AG04450 (cell line): ENCODE measurements around the gene PARD3B. TPM values are rescaled to one million over a fixed set of nuclear protein-coding genes. Genes with fewer than 3 reads are reported as not detected.

Source experiments
- CTCF ChIA-PET: fragments of 300-600, 350-600 bp; formaldehyde crosslinking; extraction: SDS; loops from one replicate; lab custom pipeline; 2022; ENCODE audit warnings: antibody characterized with exemption, inconsistent platforms; lab: Charles Lee
- POLR2A ChIA-PET: fragments of 350-600 bp; formaldehyde crosslinking; extraction: SDS; loops from one replicate; lab custom pipeline; 2021; ENCODE audit warnings: antibody characterized with exemption, inconsistent platforms; lab: Yijun Ruan, JAX
- DNase-seq: peaks from one replicate; pipeline ENCODE4 v3.0.0-alpha.2; 2011; ENCODE audit warnings: low read depth, low spot score
- H3K27ac ChIP-seq: one replicate; pipeline ENCODE4 v1.5.1; 2012; ENCODE audit warnings: low read depth, low read length, control low read depth
- H3K27me3 ChIP-seq: one replicate; pipeline ENCODE4 v1.6.0; 2012; ENCODE audit warnings: low read length; ENCODE audit not compliant: control insufficient read depth, insufficient read depth
- H3K4me3 ChIP-seq: 2 replicates; pipeline ENCODE4 v1.5.1; 2011; ENCODE audit warnings: mild to moderate bottlenecking, low read depth, low read length, control low read depth
- H3K9me3 ChIP-seq: 2 replicates; pipeline ENCODE4 v1.5.1; 2012; ENCODE audit warnings: low read length; ENCODE audit not compliant: control insufficient read depth, insufficient read depth
- polyA plus RNA-seq: library from polyadenylated mRNA; depleted of rRNA; stranded (reverse); fragments of >200 nt; gene quantifications from 2 replicates; pipeline ENCODE4 v1.2.3, GENCODE V29; 2011
- TF ChIP-seq, protein P1 (sequence below): IDR thresholded peaks from 2 replicates; pipeline ENCODE4 v1.5.1; 2011; ENCODE audit warnings: low read depth, low read length, control low read depth, inconsistent platforms

The PARD3B gene
- polyA plus RNA-seq, 1 experiment = 8.5 TPM

GRCh38 chr2:204842661-204843485 is 297.6 kb downstream of the PARD3B start:
- peak overlapping the region; percentile 11 for H3K4me3 ChIP-seq
- no peaks in the 10 kb centered on the region for H3K9me3 ChIP-seq
- TF ChIP-seq, protein P1, sequence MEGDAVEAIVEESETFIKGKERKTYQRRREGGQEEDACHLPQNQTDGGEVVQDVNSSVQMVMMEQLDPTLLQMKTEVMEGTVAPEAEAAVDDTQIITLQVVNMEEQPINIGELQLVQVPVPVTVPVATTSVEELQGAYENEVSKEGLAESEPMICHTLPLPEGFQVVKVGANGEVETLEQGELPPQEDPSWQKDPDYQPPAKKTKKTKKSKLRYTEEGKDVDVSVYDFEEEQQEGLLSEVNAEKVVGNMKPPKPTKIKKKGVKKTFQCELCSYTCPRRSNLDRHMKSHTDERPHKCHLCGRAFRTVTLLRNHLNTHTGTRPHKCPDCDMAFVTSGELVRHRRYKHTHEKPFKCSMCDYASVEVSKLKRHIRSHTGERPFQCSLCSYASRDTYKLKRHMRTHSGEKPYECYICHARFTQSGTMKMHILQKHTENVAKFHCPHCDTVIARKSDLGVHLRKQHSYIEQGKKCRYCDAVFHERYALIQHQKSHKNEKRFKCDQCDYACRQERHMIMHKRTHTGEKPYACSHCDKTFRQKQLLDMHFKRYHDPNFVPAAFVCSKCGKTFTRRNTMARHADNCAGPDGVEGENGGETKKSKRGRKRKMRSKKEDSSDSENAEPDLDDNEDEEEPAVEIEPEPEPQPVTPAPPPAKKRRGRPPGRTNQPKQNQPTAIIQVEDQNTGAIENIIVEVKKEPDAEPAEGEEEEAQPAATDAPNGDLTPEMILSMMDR = no peak
- H3K27ac ChIP-seq = peak overlapping the region; percentile 94
- DNase-seq = peak; percentile 89
- POLR2A ChIA-PET = interaction anchor here (0.5 to 0.8 kb wide), 3 partner anchors 19 to 516 kb away, joined by 3 to 4 read pairs (median 3); no protein-coding TSS in a partner anchor
- H3K27me3 ChIP-seq = no peaks in the 10 kb centered on the region
- CTCF ChIA-PET = interaction anchor here (0.7 to 1.5 kb wide), 3 partner anchors 29 to 583 kb away, joined by 3 read pairs; no protein-coding TSS in a partner anchor

GRCh38 chr2:204846471-204846870 is 301.2 kb downstream of the PARD3B start:
- CTCF ChIA-PET = interaction anchor here (1.4 kb wide), 1 partner anchor 829 kb away, joined by 6 read pairs; no protein-coding TSS in a partner anchor
- no peaks in the 10 kb centered on the region for H3K27me3 ChIP-seq
- no peaks in the 10 kb centered on the region for H3K9me3 ChIP-seq
- no peak overlapping the region for H3K27ac ChIP-seq
- POLR2A ChIA-PET = no interaction called here
- H3K4me3 ChIP-seq = no peak overlapping the region
- TF ChIP-seq, protein P1 = no peak
- no peak for DNase-seq

GRCh38 chr2:204849892-204850291 is 304.6 kb downstream of the PARD3B start:
- Histone ChIP-seq H3K4me3 (no peak overlapping the region), H3K9me3 (no peaks in the 10 kb centered on the region), H3K27me3 (no peaks in the 10 kb centered on the region), H3K27ac (no peak overlapping the region)
- POLR2A ChIA-PET = no interaction called here
- CTCF ChIA-PET = interaction anchor here (1.4 kb wide), 1 partner anchor 1099 kb away, joined by 4 read pairs; no protein-coding TSS in a partner anchor
- no peak for DNase-seq
- TF ChIP-seq, protein P1 = no peak

GRCh38 chr2:204850581-204850980 is 305.3 kb downstream of the PARD3B start:
- no peaks in the 10 kb centered on the region for H3K9me3 ChIP-seq
- no peak overlapping the region for H3K27ac ChIP-seq
- H3K4me3 ChIP-seq = no peak overlapping the region
- TF ChIP-seq, protein P1 = no peak
- H3K27me3 ChIP-seq = no peaks in the 10 kb centered on the region
- CTCF ChIA-PET = interaction anchor here (1.4 kb wide), 1 partner anchor 1098 kb away, joined by 4 read pairs; no protein-coding TSS in a partner anchor
- DNase-seq = no peak
- POLR2A ChIA-PET = no interaction called here

DNA sequence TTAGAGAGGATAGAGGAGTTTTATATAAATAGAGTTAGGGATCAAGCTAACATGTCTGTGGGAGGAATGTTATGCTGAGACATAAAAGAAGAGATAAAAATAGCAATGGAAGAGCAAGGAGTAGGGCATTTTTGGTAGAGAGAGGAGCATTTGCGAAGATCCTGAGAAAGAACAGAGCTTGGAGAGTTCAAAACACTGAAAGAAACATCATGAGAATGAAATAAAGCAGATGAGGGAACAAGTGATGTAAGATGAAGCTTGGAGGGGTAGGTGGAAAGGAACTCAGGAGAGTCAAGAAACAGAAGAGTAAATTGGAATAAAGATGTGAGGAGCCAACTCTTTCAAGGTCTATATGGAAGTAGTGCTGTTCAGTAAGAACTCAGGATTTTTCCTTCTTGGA is 308.6 kb downstream of the PARD3B start:
- no peaks in the 10 kb centered on the region for H3K27me3 ChIP-seq
- POLR2A ChIA-PET = no interaction called here
- no peaks in the 10 kb centered on the region for H3K9me3 ChIP-seq
- CTCF ChIA-PET = no interaction called here
- H3K4me3 ChIP-seq = no peak overlapping the region
- H3K27ac ChIP-seq = no peak overlapping the region
- TF ChIP-seq, protein P1 = no peak
- DNase-seq = no peak
